ENCODE results near the gene BST1.

Gene BST1

DNA sequence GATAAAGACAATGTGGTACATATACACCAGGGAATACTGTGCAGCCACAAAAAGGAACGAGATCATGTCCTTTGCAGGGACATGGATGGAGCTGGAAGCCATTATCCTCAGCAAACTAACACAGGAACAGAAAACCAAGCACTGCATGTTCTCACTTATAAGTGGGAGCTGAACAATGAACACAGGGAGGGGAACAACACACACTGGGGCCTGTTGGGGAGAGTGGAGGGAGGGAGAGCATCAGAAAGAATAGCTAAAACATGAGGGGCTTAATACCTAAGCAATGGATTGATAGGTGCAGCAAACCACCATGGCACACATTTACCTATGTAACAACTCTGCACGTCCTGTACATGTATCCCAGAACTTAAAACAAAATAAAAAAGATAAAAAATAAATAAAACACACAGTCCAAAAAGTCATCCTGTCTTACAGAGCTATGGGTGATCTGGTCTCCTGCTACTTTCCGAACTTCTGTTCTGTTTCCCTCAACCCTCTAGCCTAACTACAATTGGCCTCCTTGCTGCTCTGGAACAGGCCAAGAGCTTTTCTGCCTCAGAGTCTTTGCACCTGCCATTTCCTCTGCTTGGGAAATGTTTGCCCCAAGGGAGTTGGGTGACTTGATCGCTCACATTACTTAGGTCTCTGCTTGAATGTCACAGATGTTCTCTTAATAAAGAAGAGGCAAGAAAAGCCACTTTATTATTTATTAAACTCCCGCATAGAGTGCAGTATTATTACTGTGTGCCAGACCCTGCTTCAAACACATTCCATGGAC is 74.2 kb downstream of the BST1 start:
- DNase-seq (ENCODE audit: low read depth in 2 of 2, low spot score in 1 of 2) = no peak

- DNase-seq (ENCODE audit: low read depth in 2 of 2, low spot score in 1 of 2) = no peak
Measured at GRCh38 chr4:15777697-15778288, 74.9 kb downstream of the BST1 start.

DNA sequence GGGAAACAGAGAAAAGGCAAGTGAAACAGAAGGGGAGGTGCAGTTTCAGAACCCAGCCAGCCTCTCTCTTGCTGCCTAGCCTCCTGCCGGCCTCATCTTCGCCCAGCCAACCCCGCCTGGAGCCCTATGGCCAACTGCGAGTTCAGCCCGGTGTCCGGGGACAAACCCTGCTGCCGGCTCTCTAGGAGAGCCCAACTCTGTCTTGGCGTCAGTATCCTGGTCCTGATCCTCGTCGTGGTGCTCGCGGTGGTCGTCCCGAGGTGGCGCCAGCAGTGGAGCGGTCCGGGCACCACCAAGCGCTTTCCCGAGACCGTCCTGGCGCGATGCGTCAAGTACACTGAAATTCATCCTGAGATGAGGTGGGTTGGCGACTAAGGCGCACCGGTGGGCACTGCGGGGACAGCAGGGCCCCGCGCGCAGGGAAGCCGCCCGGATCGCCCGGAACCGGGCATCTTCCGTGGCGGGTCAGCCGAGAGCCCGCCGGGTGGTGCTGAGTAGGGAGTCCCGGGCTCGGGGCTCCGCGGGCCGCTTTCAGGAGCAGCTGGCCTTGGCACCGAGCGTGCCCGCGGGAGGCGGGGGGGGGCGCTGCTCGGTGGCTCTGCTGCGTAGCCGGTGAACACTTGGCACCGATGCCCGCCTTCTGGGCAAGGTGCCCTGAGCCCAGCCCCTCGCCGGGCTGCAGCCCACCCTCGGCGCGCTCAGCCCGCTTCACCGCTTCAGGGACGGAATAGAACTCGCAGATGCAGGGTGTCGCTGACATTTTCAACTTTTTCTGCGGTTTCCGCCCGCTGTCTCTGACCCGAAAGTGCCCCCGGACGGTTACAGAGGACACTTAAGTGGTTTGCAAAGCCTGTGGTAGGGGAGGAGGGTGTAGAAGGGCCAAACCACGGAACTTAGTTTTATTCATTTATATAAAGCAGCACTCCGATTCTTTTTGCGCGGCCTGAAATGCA is 75.7 kb downstream of the BST1 start, which contains the start of gene CD38:
CD38 (plus strand) TSS at position 40 of the 953 bp plus-strand sequence; CDS start at position 127, 87 bp downstream.
- DNase-seq (ENCODE audit: low read depth in 2 of 2, low spot score in 1 of 2) = no peak

GRCh38 chr4:15779306-15779705 is 76.4 kb downstream of the BST1 start:
- DNase-seq (ENCODE audit: low read depth in 2 of 2, low spot score in 1 of 2) = no peak

GRCh38 chr4:15779809-15780208 is 76.9 kb downstream of the BST1 start:
- no peak for DNase-seq (ENCODE audit: low read depth in 2 of 2, low spot score in 1 of 2)

GRCh38 chr4:15781427-15782095 is 78.7 kb downstream of the BST1 start:
- no peak for DNase-seq (ENCODE audit: low read depth in 2 of 2, low spot score in 1 of 2)

All from stimulated activated CD8-positive, alpha-beta memory T cell treated with anti-CD3 and anti-CD28 coated beads, Interleukin-4, amount 100 ng/mL, for 1 hour (primary cell).